ENCODE measurements around the gene EPB41L4B.

DNA sequence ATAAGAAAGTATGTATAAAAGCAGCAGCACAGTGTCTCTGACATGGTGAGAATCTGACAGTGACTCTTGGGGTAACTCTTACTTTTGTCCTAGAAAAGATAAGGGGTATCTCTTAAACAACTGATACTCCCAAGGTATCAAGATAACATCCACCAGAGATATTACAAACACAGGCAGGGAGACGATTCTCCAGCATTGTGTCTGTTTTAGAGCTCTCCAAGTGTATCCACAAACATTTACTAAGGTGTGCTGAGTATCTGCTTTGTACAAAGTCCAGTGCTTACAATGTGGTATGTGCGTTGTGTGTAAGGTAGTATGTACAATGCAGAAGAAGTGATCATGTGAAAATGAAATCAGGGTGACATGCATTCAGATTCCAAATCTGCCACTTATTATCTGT is 196.7 kb downstream of the EPB41L4B start:
- TF ChIP-seq, protein P1, sequence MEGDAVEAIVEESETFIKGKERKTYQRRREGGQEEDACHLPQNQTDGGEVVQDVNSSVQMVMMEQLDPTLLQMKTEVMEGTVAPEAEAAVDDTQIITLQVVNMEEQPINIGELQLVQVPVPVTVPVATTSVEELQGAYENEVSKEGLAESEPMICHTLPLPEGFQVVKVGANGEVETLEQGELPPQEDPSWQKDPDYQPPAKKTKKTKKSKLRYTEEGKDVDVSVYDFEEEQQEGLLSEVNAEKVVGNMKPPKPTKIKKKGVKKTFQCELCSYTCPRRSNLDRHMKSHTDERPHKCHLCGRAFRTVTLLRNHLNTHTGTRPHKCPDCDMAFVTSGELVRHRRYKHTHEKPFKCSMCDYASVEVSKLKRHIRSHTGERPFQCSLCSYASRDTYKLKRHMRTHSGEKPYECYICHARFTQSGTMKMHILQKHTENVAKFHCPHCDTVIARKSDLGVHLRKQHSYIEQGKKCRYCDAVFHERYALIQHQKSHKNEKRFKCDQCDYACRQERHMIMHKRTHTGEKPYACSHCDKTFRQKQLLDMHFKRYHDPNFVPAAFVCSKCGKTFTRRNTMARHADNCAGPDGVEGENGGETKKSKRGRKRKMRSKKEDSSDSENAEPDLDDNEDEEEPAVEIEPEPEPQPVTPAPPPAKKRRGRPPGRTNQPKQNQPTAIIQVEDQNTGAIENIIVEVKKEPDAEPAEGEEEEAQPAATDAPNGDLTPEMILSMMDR (conservative IDR thresholded peaks at IDR 0.05 in 1 of 2, IDR thresholded peaks at IDR 0.05 in 1 of 2; ENCODE audit: low read depth in 1 of 2, low read length in 2 of 2) = no peak
- TF ChIP-seq EZH2 (IDR thresholded peaks at IDR 0.05; ENCODE audit: low read length, missing control alignments) = no peak
